HEK293 (cell line): ENCODE results near the gene CCNL1.

Experiments used
- CTCF ChIA-PET: fragments of 350-600 bp; formaldehyde crosslinking; extraction: SDS; loops from one replicate; lab custom pipeline; 2021; ENCODE audit warnings: antibody characterized with exemption; lab: Yijun Ruan, JAX
- POLR2A ChIA-PET: fragments of 300-600 bp; formaldehyde crosslinking; extraction: SDS; loops from one replicate; lab custom pipeline; 2020; ENCODE audit warnings: antibody characterized with exemption, inconsistent platforms; lab: Yijun Ruan, JAX
- H3K27ac ChIP-seq: fragments of 200-500 bp; sonication (Bioruptor generic); 2 replicates; pipeline ENCODE4 v1.5.1; 2014; ENCODE audit warnings: low read depth, low read length, control low read depth, inconsistent platforms; ENCODE audit errors: extremely low read depth
- H3K36me3 ChIP-seq, 2 experiments: fragments of 200-500 bp in 1 of 2; sonication (Bioruptor generic) in 1 of 2; 1 replicate in 1 of 2; 2 replicates in 1 of 2; pipeline ENCODE4 v1.5.1; 2014 to 2017; ENCODE audit warnings: inconsistent platforms in 2 of 2, low read length in 2 of 2; ENCODE audit not compliant: control insufficient read depth in 2 of 2, insufficient read depth in 1 of 2
- H3K4me1 ChIP-seq: fragments of 200-500 bp; sonication (Bioruptor generic); 2 replicates; pipeline ENCODE4 v1.5.1; 2014; ENCODE audit warnings: mild to moderate bottlenecking, low read length, inconsistent platforms; ENCODE audit not compliant: control insufficient read depth, insufficient read depth
- H3K4me3 ChIP-seq: 2 replicates; pipeline ENCODE4 v1.5.1; 2011; ENCODE audit warnings: low read depth, mild to moderate bottlenecking, control low read depth, low read length, moderate library complexity
- H3K9me3 ChIP-seq: fragments of 200-500 bp; sonication (Bioruptor generic); 2 replicates; pipeline ENCODE4 v1.5.1; 2014; ENCODE audit warnings: low read depth, low read length, inconsistent platforms; ENCODE audit not compliant: control insufficient read depth, insufficient read depth
- CTCF ChIP-seq: fragments of 450-650 bp; formaldehyde crosslinking; IDR thresholded peaks from 2 replicates; pipeline ENCODE4 v1.5.1; 2016; ENCODE audit warnings: missing biosample characterization, missing genetic modification characterization
- PRDM4 ChIP-seq: fragments of 450-650 bp; formaldehyde crosslinking; IDR thresholded peaks from 2 replicates; pipeline ENCODE4 v1.5.1; 2017; ENCODE audit warnings: missing biosample characterization, missing genetic modification characterization
- SCRT1 ChIP-seq: fragments of 450-650 bp; formaldehyde crosslinking; IDR thresholded peaks from 2 replicates; pipeline ENCODE4 v1.5.1; 2016; ENCODE audit warnings: missing biosample characterization, missing genetic modification characterization, borderline replicate concordance
- SETDB1 ChIP-seq: IDR thresholded peaks from one replicate; pipeline ENCODE4 v1.6.1; 2017; ENCODE audit warnings: mild to moderate bottlenecking, low read length, moderate library complexity, mixed read lengths; ENCODE audit not compliant: insufficient read length
- TCF7L2 ChIP-seq: IDR thresholded peaks from 2 replicates; pipeline ENCODE4 v1.6.1; 2011; ENCODE audit warnings: low read depth, mild to moderate bottlenecking, inconsistent platforms, low read length, moderate library complexity, borderline replicate concordance
- WT1 ChIP-seq: fragments of 450-650 bp; formaldehyde crosslinking; IDR thresholded peaks from 2 replicates; pipeline ENCODE4 v1.5.1; 2016; ENCODE audit warnings: missing biosample characterization, missing genetic modification characterization
- ZBTB21 ChIP-seq: fragments of 450-650 bp; formaldehyde crosslinking; IDR thresholded peaks from 2 replicates; pipeline ENCODE4 v1.5.1; 2017; ENCODE audit warnings: missing biosample characterization, missing genetic modification characterization
- ZFHX2 ChIP-seq: fragments of 450-650 bp; formaldehyde crosslinking; conservative IDR thresholded peaks from 2 replicates; pipeline ENCODE4 v1.5.1; 2016; ENCODE audit warnings: missing biosample characterization, missing genetic modification characterization
- ZNF138 ChIP-seq: fragments of 450-650 bp; formaldehyde crosslinking; IDR thresholded peaks from 2 replicates; pipeline ENCODE4 v1.5.1; 2016; ENCODE audit warnings: missing biosample characterization, missing genetic modification characterization, borderline replicate concordance
- ZNF202 ChIP-seq: fragments of 450-650 bp; formaldehyde crosslinking; IDR thresholded peaks from 2 replicates; pipeline ENCODE4 v1.5.1; 2016; ENCODE audit warnings: missing biosample characterization, missing genetic modification characterization, borderline replicate concordance
- ZNF211 ChIP-seq: fragments of 450-650 bp; formaldehyde crosslinking; IDR thresholded peaks from 2 replicates; pipeline ENCODE4 v1.5.1; 2016; ENCODE audit warnings: low read depth, missing biosample characterization, missing genetic modification characterization
- ZNF302 ChIP-seq: fragments of 450-650 bp; formaldehyde crosslinking; IDR thresholded peaks from 2 replicates; pipeline ENCODE4 v1.5.1; 2016; ENCODE audit warnings: missing biosample characterization, missing genetic modification characterization, low read depth
- ZNF48 ChIP-seq: fragments of 450-650 bp; formaldehyde crosslinking; IDR thresholded peaks from 2 replicates; pipeline ENCODE4 v1.5.1; 2016; ENCODE audit warnings: missing biosample characterization, missing genetic modification characterization
- ZNF571 ChIP-seq: fragments of 450-650 bp; formaldehyde crosslinking; IDR thresholded peaks from 2 replicates; pipeline ENCODE4 v1.5.0; 2017; ENCODE audit warnings: missing biosample characterization, missing genetic modification characterization
- ZNF621 ChIP-seq: fragments of 450-650 bp; formaldehyde crosslinking; IDR thresholded peaks from 2 replicates; pipeline ENCODE4 v1.5.1; 2017; ENCODE audit warnings: missing biosample characterization, missing genetic modification characterization
- ZNF624 ChIP-seq: fragments of 450-650 bp; formaldehyde crosslinking; IDR thresholded peaks from 2 replicates; pipeline ENCODE4 v1.5.1; 2017; ENCODE audit warnings: missing biosample characterization, missing genetic modification characterization
- ZNF776 ChIP-seq: fragments of 450-650 bp; formaldehyde crosslinking; IDR thresholded peaks from 2 replicates; pipeline ENCODE4 v1.5.0; 2017; ENCODE audit warnings: missing biosample characterization, missing genetic modification characterization, borderline replicate concordance
- ZNF777 ChIP-seq: fragments of 450-650 bp; formaldehyde crosslinking; IDR thresholded peaks from 2 replicates; pipeline ENCODE4 v1.5.1; 2017; ENCODE audit warnings: missing biosample characterization, missing genetic modification characterization, borderline replicate concordance
- ZNF830 ChIP-seq: fragments of 450-650 bp; IDR thresholded peaks from 2 replicates; pipeline ENCODE4 v1.5.0; 2018; ENCODE audit warnings: missing biosample characterization, missing genetic modification characterization, low read depth, mild to moderate bottlenecking, moderate library complexity
- ZNF837 ChIP-seq: fragments of 450-650 bp; formaldehyde crosslinking; IDR thresholded peaks from 2 replicates; pipeline ENCODE4 v1.5.1; 2016; ENCODE audit warnings: missing biosample characterization, missing genetic modification characterization
- ZSCAN30 ChIP-seq: fragments of 450-650 bp; IDR thresholded peaks from 2 replicates; pipeline ENCODE4 v1.5.1; 2018; ENCODE audit warnings: missing biosample characterization, mild to moderate bottlenecking, missing genetic modification characterization, moderate library complexity
- ZSCAN5A ChIP-seq: fragments of 450-650 bp; formaldehyde crosslinking; IDR thresholded peaks from 2 replicates; pipeline ENCODE4 v1.5.1; 2016; ENCODE audit warnings: missing biosample characterization, missing genetic modification characterization

Gene CCNL1

GRCh38 chr3:157134620-157135191, 25.2 kb downstream of the CCNL1 start (continued):
- TF ChIP-seq ZNF202 (no peak), ZNF621 (no peak), ZNF571 (tag by site-specific recombination) (no peak), ZSCAN30 (tag by site-specific recombination) (no peak), ZBTB21 (tag by site-specific recombination) (no peak), ZNF776 (tag by site-specific recombination) (no peak), SCRT1 (no peak)
- TF ChIP-seq, all 188 proteins: peak for 0

- Histone ChIP-seq H3K36me3 (peaks cover 0 to 3% of the 10 kb centered on the region in 2 experiments; a peak in 1 of 3 replicates), H3K4me3 (no peak overlapping the region), H3K9me3 (no peaks in the 10 kb centered on the region), H3K27ac (no peak overlapping the region), H3K4me1 (0 out of 2 replicates have a peak, but pooled peaks cover 2% of the 10 kb centered on the region)
- ChIA-PET CTCF (interaction anchor here (0.8 to 1.3 kb wide), 4 partner anchors 20 to 982 kb away, joined by 3 to 7 read pairs (median 4); no protein-coding TSS in a partner anchor), POLR2A (no interaction called here)
- TF ChIP-seq ZNF621 (no peak), WT1 (tag by site-specific recombination) (no peak), ZNF48 (no peak), ZSCAN5A (tag by site-specific recombination) (no peak)
Measured at GRCh38 chr3:157133434-157134320, 26.3 kb downstream of the CCNL1 start.

- H3K4me1 ChIP-seq: 0 out of 2 replicates have a peak, but pooled peaks cover 2% of the 10 kb centered on the region
- H3K36me3 ChIP-seq: no peaks in the 10 kb centered on the region
- CTCF ChIA-PET: interaction anchor here (0.6 to 1.3 kb wide), 4 partner anchors 225 to 1138 kb away, joined by 4 to 7 read pairs (median 5); no protein-coding TSS in a partner anchor
- POLR2A ChIA-PET: no interaction called here
- no peak overlapping the region for H3K27ac ChIP-seq
- no peak overlapping the region for H3K4me3 ChIP-seq
- H3K9me3 ChIP-seq: no peaks in the 10 kb centered on the region
- no peak for TF ChIP-seq SETDB1
- no peak for TF ChIP-seq ZNF211 (tag by site-specific recombination)
- no peak for TF ChIP-seq TCF7L2
- no peak for TF ChIP-seq CTCF (tag by site-specific recombination)
- no peak for TF ChIP-seq ZNF777 (tag by site-specific recombination)
- TF ChIP-seq ZNF571 (tag by site-specific recombination): no peak
- TF ChIP-seq ZFHX2 (tag by site-specific recombination): no peak
- TF ChIP-seq PRDM4 (tag by site-specific recombination): no peak
- no peak for TF ChIP-seq ZSCAN5A (tag by site-specific recombination)
- TF ChIP-seq ZNF837 (tag by site-specific recombination): no peak
- no peak for TF ChIP-seq ZNF624
- TF ChIP-seq ZNF302: no peak
- no peak for TF ChIP-seq ZNF830 (tag by site-specific recombination)
- no peak for TF ChIP-seq ZNF138 (tag by site-specific recombination)
Measured at GRCh38 chr3:157132936-157133335, 27.0 kb downstream of the CCNL1 start.
